Parietal lobe (tissue), 1 donor: Measurements from ENCODE around the gene SMURF1. TPM values are rescaled to one million over a fixed set of nuclear protein-coding genes. Genes with fewer than 3 reads are reported as not detected.

Experiments used
- total RNA-seq: library from RNA; depleted of rRNA; stranded (reverse); fragments of >200 nt; gene quantifications from one replicate; pipeline ENCODE4 v1.2.3, GENCODE V29; 2014

SMURF1 gene
- total RNA-seq = 29.4 TPM

GRCh38 chr7:99143853-99144672 is at the start of gene SMURF1:
SMURF1 (minus strand) TSS chr7:99144108; CDS start chr7:99143780, 328 bp downstream.

Other genes with a start within 250 kb of the SMURF1 start
- not detected for gene KPNA7, start 64.0 kb upstream of the SMURF1 start, total RNA-seq
- gene MYH16, start 128.7 kb upstream of the SMURF1 start, total RNA-seq = not detected
- 81.1 TPM for gene ARPC1A, start 181.8 kb upstream of the SMURF1 start, total RNA-seq
- 7.2 TPM for gene ARPC1B, start 230.6 kb upstream of the SMURF1 start, total RNA-seq